Fibroblast of lung (primary cell): ENCODE data around the gene ZC3H12D. TPM values are rescaled to one million over a fixed set of nuclear protein-coding genes. Genes with fewer than 3 reads are reported as not detected.

Experiments
- DNase-seq, 2 donors: peaks; one replicate each; pipeline versions ENCODE4 v3.0.0 to v3.0.0-alpha.2; 2010; ENCODE audit warnings: low read depth in 2 of 2
- H2AFZ ChIP-seq: 2 replicates; pipeline ENCODE4 v1.5.1; 2012; ENCODE audit warnings: low read length, control low read depth, inconsistent platforms
- H3K27ac ChIP-seq: 2 replicates; pipeline ENCODE4 v1.5.1; 2011; ENCODE audit warnings: low read length, control low read depth; ENCODE audit not compliant: insufficient read depth
- H3K27me3 ChIP-seq: 2 replicates; pipeline ENCODE4 v1.5.1; 2011; ENCODE audit warnings: mild to moderate bottlenecking, low read length; ENCODE audit not compliant: control insufficient read depth, insufficient read depth
- H3K36me3 ChIP-seq: 2 replicates; pipeline ENCODE4 v1.5.1; 2011; ENCODE audit warnings: low read length; ENCODE audit not compliant: control insufficient read depth, insufficient read depth
- H3K4me1 ChIP-seq: 2 replicates; pipeline ENCODE4 v1.5.1; 2011; ENCODE audit warnings: low read length; ENCODE audit not compliant: control insufficient read depth, insufficient read depth; ENCODE audit errors: extremely low read depth
- H3K4me2 ChIP-seq: 2 replicates; pipeline ENCODE4 v1.5.1; 2011; ENCODE audit warnings: low read length, control low read depth; ENCODE audit not compliant: insufficient read depth; ENCODE audit errors: extremely low read depth
- H3K4me3 ChIP-seq, 4 experiments: fragments of 200-600 bp in 1 of 4; sonication (generic) in 1 of 4; replicated peaks in 1 of 4; 2 replicates each; pipeline ENCODE4 v1.5.1; 2011 to 2016; ENCODE audit warnings: low read length in 4 of 4, low read depth in 3 of 4, mild to moderate bottlenecking in 3 of 4, control low read depth in 2 of 4, inconsistent platforms in 1 of 4, mixed read lengths in 1 of 4; ENCODE audit not compliant: insufficient read depth in 1 of 4; ENCODE audit errors: control extremely low read depth in 1 of 4
- H3K79me2 ChIP-seq: 2 replicates; pipeline ENCODE4 v1.5.1; 2012; ENCODE audit warnings: mild to moderate bottlenecking, low read length, inconsistent platforms; ENCODE audit not compliant: control insufficient read depth, insufficient read depth
- H3K9ac ChIP-seq: 2 replicates; pipeline ENCODE4 v1.5.1; 2011; ENCODE audit warnings: mild to moderate bottlenecking, low read length, control low read depth; ENCODE audit not compliant: insufficient read depth
- H3K9me3 ChIP-seq: 2 replicates; pipeline ENCODE4 v1.5.1; 2012; ENCODE audit warnings: low read depth, low read length; ENCODE audit not compliant: control insufficient read depth, insufficient read depth
- H4K20me1 ChIP-seq: 2 replicates; pipeline ENCODE4 v1.5.1; 2011; ENCODE audit warnings: low read length; ENCODE audit not compliant: control insufficient read depth, insufficient read depth; ENCODE audit errors: extremely low read depth
- EZH2 ChIP-seq: IDR thresholded peaks from 2 replicates; pipeline ENCODE4 v1.5.1; 2012; ENCODE audit warnings: low read length, control low read depth, mild to moderate bottlenecking; ENCODE audit errors: missing control alignments
- polyA plus RNA-seq, 2 donors: library from polyadenylated mRNA; depleted of rRNA in 1 of 2; stranded (reverse) in 1 of 2; unstranded in 1 of 2; fragments of >200 nt; gene quantifications; 2 replicates each; pipeline ENCODE4 v1.2.1, GENCODE V29; 2011 to 2012; ENCODE audit warnings: missing spikeins in 1 of 2
- total RNA-seq: library from RNA; depleted of rRNA; stranded (reverse); fragments of >200 nt; gene quantifications from 2 replicates; pipeline ENCODE4 v1.2.1, GENCODE V29; 2014
- TF ChIP-seq, protein P1 (sequence below), 2 donors: IDR thresholded peaks in 1 of 2; conservative IDR thresholded peaks in 1 of 2; 1 replicate in 1 of 2; 2 replicates in 1 of 2; pipeline ENCODE4 v1.5.1; 2011 to 2012; ENCODE audit warnings: low read length in 2 of 2, control low read depth in 1 of 2, inconsistent platforms in 1 of 2, low read depth in 1 of 2, mild to moderate bottlenecking in 1 of 2

Gene ZC3H12D
- total and polyA plus RNA-seq, 2 donors (not counting 1 experiment from before 2014, with no cell fraction given), result 0.01 to 0.17 TPM

DNA sequence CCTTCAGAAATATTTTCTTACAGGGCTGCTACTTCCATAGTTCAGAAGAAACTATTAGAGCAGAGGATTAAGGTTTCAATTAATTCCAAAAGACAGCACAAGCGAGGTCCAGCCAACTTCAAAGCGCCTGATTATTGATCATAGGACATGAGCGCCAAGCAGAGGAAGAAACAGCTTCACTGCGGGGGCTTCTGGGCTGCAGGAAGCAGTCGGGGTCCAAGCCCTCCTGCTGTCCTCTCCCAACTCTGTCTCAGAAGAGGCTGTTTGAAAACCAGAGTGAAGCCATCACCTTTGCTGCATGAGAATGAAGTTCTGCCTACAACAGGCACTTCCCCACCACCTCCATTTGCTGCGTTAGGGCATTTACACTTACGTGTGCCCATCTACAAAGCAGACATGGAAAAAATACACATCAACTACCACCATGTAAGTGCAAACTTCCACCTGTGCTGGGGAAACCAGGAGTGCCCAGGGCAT lies 60.8 kb downstream of the ZC3H12D start:
- no peak overlapping the region for H3K4me2 ChIP-seq
- no peak for TF ChIP-seq EZH2
- TF ChIP-seq, protein P1, sequence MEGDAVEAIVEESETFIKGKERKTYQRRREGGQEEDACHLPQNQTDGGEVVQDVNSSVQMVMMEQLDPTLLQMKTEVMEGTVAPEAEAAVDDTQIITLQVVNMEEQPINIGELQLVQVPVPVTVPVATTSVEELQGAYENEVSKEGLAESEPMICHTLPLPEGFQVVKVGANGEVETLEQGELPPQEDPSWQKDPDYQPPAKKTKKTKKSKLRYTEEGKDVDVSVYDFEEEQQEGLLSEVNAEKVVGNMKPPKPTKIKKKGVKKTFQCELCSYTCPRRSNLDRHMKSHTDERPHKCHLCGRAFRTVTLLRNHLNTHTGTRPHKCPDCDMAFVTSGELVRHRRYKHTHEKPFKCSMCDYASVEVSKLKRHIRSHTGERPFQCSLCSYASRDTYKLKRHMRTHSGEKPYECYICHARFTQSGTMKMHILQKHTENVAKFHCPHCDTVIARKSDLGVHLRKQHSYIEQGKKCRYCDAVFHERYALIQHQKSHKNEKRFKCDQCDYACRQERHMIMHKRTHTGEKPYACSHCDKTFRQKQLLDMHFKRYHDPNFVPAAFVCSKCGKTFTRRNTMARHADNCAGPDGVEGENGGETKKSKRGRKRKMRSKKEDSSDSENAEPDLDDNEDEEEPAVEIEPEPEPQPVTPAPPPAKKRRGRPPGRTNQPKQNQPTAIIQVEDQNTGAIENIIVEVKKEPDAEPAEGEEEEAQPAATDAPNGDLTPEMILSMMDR (conservative IDR thresholded peaks at IDR 0.05 in 1 of 2, IDR thresholded peaks at IDR 0.05 in 1 of 2; ENCODE audit: low read depth in 1 of 2, low read length in 2 of 2), result no peak

DNA sequence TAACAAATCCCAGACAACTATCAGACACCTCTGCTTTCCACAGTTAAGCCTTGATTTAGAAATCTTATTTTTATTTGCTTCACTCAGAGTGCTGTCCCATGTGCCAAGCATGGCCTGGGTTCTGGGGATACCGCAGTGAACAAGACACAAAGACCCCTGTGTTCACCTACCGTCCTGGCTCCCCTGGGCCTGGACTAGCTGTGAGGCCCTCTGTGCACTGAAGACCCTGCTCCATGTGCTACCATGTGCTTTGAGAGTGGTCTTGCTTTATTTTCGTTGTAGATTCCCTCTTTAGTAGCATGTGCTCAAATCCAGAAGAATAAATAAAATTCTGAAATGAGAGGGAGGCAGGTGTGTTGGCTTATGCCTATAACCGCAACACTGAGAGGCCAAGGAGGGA lies 62.2 kb downstream of the ZC3H12D start:
- Histone ChIP-seq H3K36me3 (no peaks in the 10 kb centered on the region), H3K27me3 (no peaks in the 10 kb centered on the region), H3K4me2 (no peak overlapping the region), H3K9ac (no peak overlapping the region), H2AFZ (no peak overlapping the region), H4K20me1 (no peaks in the 10 kb centered on the region), H3K79me2 (no peaks in the 10 kb centered on the region), H3K4me3 (no peak overlapping the region), H3K9me3 (no peaks in the 10 kb centered on the region), H3K27ac (no peak overlapping the region), H3K4me1 (peaks cover 3% of the 10 kb centered on the region)
- DNase-seq, result no peak
- no peak for TF ChIP-seq EZH2
- TF ChIP-seq, protein P1 (conservative IDR thresholded peaks at IDR 0.05 in 1 of 2, IDR thresholded peaks at IDR 0.05 in 1 of 2; ENCODE audit: low read depth in 1 of 2, low read length in 2 of 2), result no peak

More for the DNA sequence above, 60.8 kb downstream of the ZC3H12D start:
- Histone ChIP-seq H3K79me2 (no peaks in the 10 kb centered on the region), H3K9me3 (no peaks in the 10 kb centered on the region), H3K9ac (no peak overlapping the region), H3K4me3 (no peak overlapping the region), H4K20me1 (no peaks in the 10 kb centered on the region), H3K27ac (no peak overlapping the region), H3K4me1 (peaks cover 3% of the 10 kb centered on the region), H2AFZ (peak overlapping the region; percentile 56), H3K27me3 (no peaks in the 10 kb centered on the region), H3K36me3 (no peaks in the 10 kb centered on the region)
- no peak for DNase-seq

DNA sequence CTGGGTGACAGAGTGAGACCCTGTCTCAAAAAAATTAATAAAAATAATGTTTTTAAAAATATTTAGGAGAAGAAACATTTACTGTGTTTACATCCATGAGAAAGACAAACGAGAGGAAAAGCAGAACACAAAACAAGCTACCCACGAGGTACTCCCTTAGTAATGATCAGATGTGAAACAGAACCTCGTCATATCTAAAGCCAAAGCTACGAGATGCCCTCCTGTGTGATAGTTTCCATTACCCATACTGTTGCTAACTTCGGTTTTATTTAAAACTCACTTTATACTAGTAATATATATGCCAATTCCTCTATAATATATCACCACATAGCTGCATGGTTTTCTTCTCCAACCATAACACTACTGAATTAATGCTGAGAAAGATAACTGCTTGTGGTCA lies 63.7 kb downstream of the ZC3H12D start:
- no peak overlapping the region for H3K27ac ChIP-seq
- H4K20me1 ChIP-seq, result no peaks in the 10 kb centered on the region
- H3K4me1 ChIP-seq, result peaks cover 3% of the 10 kb centered on the region
- no peaks in the 10 kb centered on the region for H3K27me3 ChIP-seq
- H3K9me3 ChIP-seq, result no peaks in the 10 kb centered on the region
- H3K4me3 ChIP-seq, result no peak overlapping the region
- H3K79me2 ChIP-seq, result no peaks in the 10 kb centered on the region
- H3K9ac ChIP-seq, result no peak overlapping the region
- DNase-seq, result no peak
- H2AFZ ChIP-seq, result no peak overlapping the region
- no peak overlapping the region for H3K4me2 ChIP-seq
- no peaks in the 10 kb centered on the region for H3K36me3 ChIP-seq
- no peak for TF ChIP-seq EZH2
- TF ChIP-seq, protein P1 (conservative IDR thresholded peaks at IDR 0.05 in 1 of 2, IDR thresholded peaks at IDR 0.05 in 1 of 2; ENCODE audit: low read depth in 1 of 2, low read length in 2 of 2), result no peak
